CD4-positive, CD25-positive, alpha-beta regulatory T cell (primary cell): Measurements from ENCODE around the gene TNK2. TPM values are rescaled to one million over a fixed set of nuclear protein-coding genes. Genes with fewer than 3 reads are reported as not detected.
"Not testable (repeated sequence)": the region's sequence is repeated elsewhere in the genome, so short reads cannot be mapped to it uniquely, and the experiment has no call there.

Source experiments
- ATAC-seq, 2 donors: fragments of 150-1000 bp; cut with Tn5 transposase; one replicate each; pipeline ENCODE4 v1.10.0; 2021; ENCODE audit warnings: low read depth in 2 of 2, moderate number of reproducible peaks in 2 of 2, moderate library complexity in 1 of 2
- DNase-seq, 3 donors: peaks; one replicate each; pipeline versions ENCODE4 v3.0.0 to v3.0.0-alpha.2; 2012 to 2022; ENCODE audit warnings: mixed read lengths in 1 of 3
- H3K27ac ChIP-seq: one replicate; pipeline ENCODE4 v1.7.0; 2013; ENCODE audit warnings: mild to moderate bottlenecking, low read length; ENCODE audit not compliant: insufficient read depth, poor library complexity, severe bottlenecking
- H3K27me3 ChIP-seq: one replicate; pipeline ENCODE4 v1.7.0; 2013; ENCODE audit warnings: low read length; ENCODE audit not compliant: control insufficient read depth, insufficient read depth
- H3K36me3 ChIP-seq: one replicate; pipeline ENCODE4 v1.7.0; 2013; ENCODE audit warnings: mild to moderate bottlenecking, low read length, moderate library complexity; ENCODE audit not compliant: control insufficient read depth, insufficient read depth
- H3K4me1 ChIP-seq: 2 replicates; pipeline ENCODE4 v1.7.0; 2013; ENCODE audit warnings: mild to moderate bottlenecking, low read length; ENCODE audit not compliant: insufficient read depth, control insufficient read depth, poor library complexity, severe bottlenecking
- H3K4me3 ChIP-seq: one replicate; pipeline ENCODE4 v1.7.0; 2013; ENCODE audit warnings: low read depth, mild to moderate bottlenecking, low read length, moderate library complexity
- H3K9me3 ChIP-seq, 2 experiments: 1 replicate in 1 of 2; 2 replicates in 1 of 2; pipeline ENCODE4 v1.7.0; 2013; ENCODE audit warnings: low read length in 2 of 2, mild to moderate bottlenecking in 1 of 2, moderate library complexity in 1 of 2; ENCODE audit not compliant: control insufficient read depth in 2 of 2
- H3K27ac Mint-ChIP-seq, 3 donors: one replicate each; pipeline ENCODE4 v1.8.0; 2020 to 2022; ENCODE audit warnings: mild to moderate bottlenecking in 3 of 3, mixed read lengths in 3 of 3, moderate library complexity in 2 of 3
- H3K27me3 Mint-ChIP-seq: one replicate; pipeline ENCODE4 v1.8.0; 2022; ENCODE audit warnings: mild to moderate bottlenecking, mixed read lengths
- H3K36me3 Mint-ChIP-seq: one replicate; pipeline ENCODE4 v1.8.0; 2020; ENCODE audit warnings: mixed read lengths
- H3K4me1 Mint-ChIP-seq, 4 donors: one replicate each; pipeline ENCODE4 v1.8.0; 2020 to 2022; ENCODE audit warnings: mixed read lengths in 4 of 4, mild to moderate bottlenecking in 1 of 4
- H3K4me3 Mint-ChIP-seq, 4 donors: one replicate each; pipeline ENCODE4 v1.8.0; 2020 to 2022; ENCODE audit warnings: mild to moderate bottlenecking in 4 of 4, mixed read lengths in 4 of 4, moderate library complexity in 3 of 4
- H3K9me3 Mint-ChIP-seq, 7 donors: one replicate each; pipeline ENCODE4 v1.8.0; 2020 to 2022; ENCODE audit warnings: mixed read lengths in 7 of 7, mild to moderate bottlenecking in 3 of 7, moderate library complexity in 2 of 7
- polyA plus RNA-seq, 4 donors: library from polyadenylated mRNA; unstranded; fragments of 300-500 nt; fragmentation: Illumina TruSeq; gene quantifications; one replicate each; pipeline ENCODE4 v1.2.3, GENCODE V29; 2021
- total RNA-seq: library from RNA; stranded (reverse); gene quantifications from one replicate; pipeline ENCODE4 v1.2.3, GENCODE V29; 2022

Gene TNK2
- total and polyA plus RNA-seq, 5 donors from 2014 or later = 0.93 to 139 (median 2.1) TPM

DNA sequence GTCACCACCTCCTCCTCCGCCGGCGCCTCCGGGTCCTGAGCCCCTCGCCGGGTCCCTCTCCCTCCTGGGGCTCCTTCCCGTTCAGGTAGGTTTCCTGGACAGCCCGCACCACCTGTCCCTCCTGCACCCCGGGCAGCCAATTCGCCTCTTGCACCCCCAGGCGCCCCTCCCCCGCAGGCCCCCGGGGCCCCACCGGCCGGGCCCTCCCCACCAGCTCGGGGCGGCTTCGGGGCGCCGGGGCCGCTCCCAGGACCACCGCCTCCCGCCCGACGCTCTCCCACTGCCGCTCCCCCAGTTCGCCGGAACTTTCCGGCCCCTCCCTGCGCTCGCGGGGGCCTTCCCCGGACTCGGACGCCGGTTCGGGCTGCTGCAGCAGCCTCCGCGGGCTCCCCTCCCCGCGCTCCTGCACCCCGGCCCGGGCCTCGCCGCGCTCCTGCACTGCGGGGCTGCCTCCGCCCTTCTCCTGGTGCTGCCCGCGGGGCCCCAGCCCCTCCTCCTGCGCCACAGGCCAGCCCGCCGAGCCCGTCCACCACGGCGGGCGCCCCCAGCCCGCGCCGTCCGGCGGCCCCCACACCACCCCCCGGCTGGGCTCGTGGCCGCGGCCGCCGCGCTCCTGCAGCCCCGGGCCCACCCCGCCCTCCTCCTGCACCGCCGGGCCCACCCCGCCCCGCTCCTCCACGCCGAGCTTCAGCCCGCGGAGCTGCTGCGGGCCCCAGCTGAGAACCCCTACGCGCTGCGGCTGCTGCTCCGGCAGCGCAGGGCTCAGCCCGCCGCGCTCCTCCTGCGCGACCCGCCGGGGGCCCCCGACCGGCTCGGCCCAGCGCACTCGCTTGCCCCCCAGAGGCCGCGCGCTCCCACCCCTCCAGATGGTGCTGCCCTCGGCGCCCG, 587 bp upstream of the TNK2 start:
- H3K4me1 Mint-ChIP-seq = peaks cover 17 to 53% (median 33%) of the 10 kb centered on the region in 4 donors
- ATAC-seq (peak in 1 of 2 donors; percentile 24), DNase-seq (peak; percentile 15 to 25 (median 22))
- no peaks in the 10 kb centered on the region for H3K27me3 ChIP-seq
- H3K27ac ChIP-seq = peak overlapping the region; percentile 95
- H3K36me3 Mint-ChIP-seq = no peaks in the 10 kb centered on the region
- peak overlapping the region; percentile 96 to 98 (median 98) for H3K4me3 Mint-ChIP-seq
- no peaks in the 10 kb centered on the region for H3K36me3 ChIP-seq
- H3K4me1 ChIP-seq = peaks cover 43% of the 10 kb centered on the region
- H3K9me3 Mint-ChIP-seq = no peaks in the 10 kb centered on the region
- H3K9me3 ChIP-seq = no peaks in the 10 kb centered on the region
- H3K4me3 ChIP-seq = no peak overlapping the region
- H3K27ac Mint-ChIP-seq = peak overlapping the region; percentile 98 to 100 (median 99)
- H3K27me3 Mint-ChIP-seq = no peaks in the 10 kb centered on the region

DNA sequence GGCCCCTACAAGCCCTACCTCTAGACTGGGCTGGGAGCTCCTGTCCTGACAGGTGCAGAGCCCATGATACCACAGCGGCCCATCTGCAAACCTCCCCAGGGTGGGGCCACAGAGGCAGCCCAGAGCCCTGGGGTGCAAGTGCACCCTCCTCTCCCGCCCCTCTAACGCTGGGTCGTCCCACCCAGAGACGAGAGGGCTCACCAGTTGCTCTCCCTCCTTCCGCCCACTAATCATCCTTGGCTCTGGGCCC, 742 bp downstream of the TNK2 start:
- Histone ChIP-seq H3K4me3 (peak overlapping the region; percentile 85), H3K27me3 (no peaks in the 10 kb centered on the region), H3K9me3 (no peaks in the 10 kb centered on the region), H3K36me3 (no peaks in the 10 kb centered on the region), H3K27ac (peak overlapping the region; percentile 95), H3K4me1 (peaks cover 50% of the 10 kb centered on the region)
- Mint-ChIP-seq H3K9me3 (no peaks in the 10 kb centered on the region), H3K4me1 (peaks cover 21 to 62% (median 40%) of the 10 kb centered on the region in 4 donors), H3K4me3 (peak overlapping the region; percentile 96 to 98 (median 98)), H3K27ac (peak overlapping the region; percentile 98 to 100 (median 99)), H3K36me3 (peaks cover 4% of the 10 kb centered on the region), H3K27me3 (no peaks in the 10 kb centered on the region)
- peak in 1 of 3 donors; percentile 45 for DNase-seq
- ATAC-seq = peak; percentile 10 to 23

DNA sequence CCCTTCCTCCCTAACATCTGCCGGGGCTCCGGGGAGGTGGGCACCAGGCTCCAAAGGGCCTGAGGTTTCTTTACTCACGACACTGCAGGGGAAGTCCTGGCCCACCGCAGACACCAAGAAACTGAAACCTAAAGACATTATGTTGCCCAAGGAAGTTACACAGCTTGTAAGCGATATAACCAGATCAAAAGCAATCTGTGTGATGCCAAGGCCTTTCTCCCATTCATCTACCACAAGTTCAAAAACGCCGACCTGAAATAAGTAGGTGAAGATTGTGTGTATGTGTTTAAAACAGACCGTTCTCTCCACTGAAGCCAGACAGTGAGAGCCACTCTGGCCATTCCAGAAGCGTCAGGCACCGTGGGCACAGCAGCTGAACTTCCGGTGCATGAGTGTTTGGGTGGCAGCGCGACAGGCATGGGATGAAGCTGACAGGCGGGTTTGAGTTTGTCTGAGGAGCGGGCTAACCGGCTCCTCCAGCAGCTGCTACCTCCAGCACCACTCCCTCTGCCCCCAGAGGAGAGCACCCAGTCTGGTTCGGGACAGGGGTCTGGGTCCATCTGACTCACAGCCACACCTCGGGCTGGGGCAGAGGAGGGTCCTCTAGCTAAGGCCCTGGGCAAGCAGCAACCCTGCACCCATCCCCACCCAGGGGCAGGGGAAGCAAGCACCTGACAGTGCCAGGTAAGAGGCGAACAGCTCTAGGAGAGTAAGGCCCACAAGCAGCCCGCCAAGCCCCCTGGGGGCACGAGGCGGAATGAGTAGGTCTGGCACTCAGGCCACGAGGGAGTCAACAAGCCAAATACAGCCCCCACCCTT, 1.3 kb downstream of the TNK2 start:
- Histone ChIP-seq H3K36me3 (no peaks in the 10 kb centered on the region), H3K9me3 (no peaks in the 10 kb centered on the region), H3K27ac (peak overlapping the region; percentile 95), H3K4me3 (peak overlapping the region; percentile 85), H3K4me1 (peaks cover 50% of the 10 kb centered on the region), H3K27me3 (no peaks in the 10 kb centered on the region)
- H3K27me3 Mint-ChIP-seq = no peaks in the 10 kb centered on the region
- DNase-seq (peak; percentile 68 to 87 (median 81)), ATAC-seq (peak; percentile 34 to 37)
- H3K36me3 Mint-ChIP-seq = peaks cover 4% of the 10 kb centered on the region
- no peaks in the 10 kb centered on the region for H3K9me3 Mint-ChIP-seq
- H3K4me1 Mint-ChIP-seq = peaks cover 21 to 63% (median 40%) of the 10 kb centered on the region in 4 donors
- H3K4me3 Mint-ChIP-seq = peak overlapping the region; percentile 96 to 98 (median 98)
- peak overlapping the region; percentile 98 to 100 (median 99) for H3K27ac Mint-ChIP-seq

DNA sequence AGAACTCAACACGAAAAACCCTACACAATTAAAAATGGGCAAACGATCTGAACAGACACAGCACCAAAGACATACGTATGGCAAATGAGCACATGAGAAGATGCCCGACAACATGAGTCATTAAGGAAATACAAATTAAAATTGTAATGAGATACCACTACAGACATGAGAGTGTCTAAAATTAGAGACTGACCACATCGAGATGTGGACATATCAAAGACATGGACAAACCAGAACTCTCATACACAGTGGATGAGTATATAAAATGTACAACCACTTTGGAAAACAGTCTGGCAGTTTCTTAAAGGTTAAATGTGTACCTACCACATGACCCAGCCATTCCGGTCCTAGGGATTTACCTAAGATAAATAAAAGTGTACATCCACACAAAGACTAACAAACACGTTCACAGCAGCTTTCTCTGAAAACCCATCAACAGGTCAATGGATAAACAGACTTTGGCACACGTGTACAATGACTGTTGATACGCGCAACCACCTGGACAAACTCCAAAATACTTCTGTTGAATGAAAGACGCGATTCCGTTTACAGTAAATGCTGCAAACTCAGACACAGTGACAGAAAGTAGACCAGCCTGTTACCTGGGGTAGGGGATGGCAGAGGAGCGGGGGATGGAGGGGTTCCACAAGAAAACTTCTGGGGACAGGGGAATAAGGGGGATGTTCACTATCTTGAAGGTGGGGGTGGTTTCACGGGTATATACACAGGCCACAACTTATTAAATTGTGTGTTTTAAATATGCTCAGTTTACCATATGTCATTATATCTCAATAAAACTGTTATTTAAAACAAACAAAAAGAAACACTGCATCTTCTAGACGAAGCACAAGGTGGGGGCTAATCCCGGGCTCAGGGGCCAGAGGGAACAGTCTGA, 2.1 kb downstream of the TNK2 start:
- H3K9me3 Mint-ChIP-seq = no peaks in the 10 kb centered on the region
- Histone ChIP-seq H3K9me3 (no peaks in the 10 kb centered on the region), H3K27me3 (no peaks in the 10 kb centered on the region), H3K27ac (peak overlapping the region; percentile 95), H3K36me3 (no peaks in the 10 kb centered on the region), H3K4me3 (peak overlapping the region; percentile 85), H3K4me1 (peaks cover 51% of the 10 kb centered on the region)
- DNase-seq (peak in 1 of 3 donors; percentile 29), ATAC-seq (no peak)
- peak overlapping the region; percentile 97 to 100 (median 99) for H3K27ac Mint-ChIP-seq
- H3K4me1 Mint-ChIP-seq = peaks cover 28 to 71% (median 40%) of the 10 kb centered on the region in 4 donors
- peak overlapping the region; percentile 96 to 98 (median 98) for H3K4me3 Mint-ChIP-seq
- no peaks in the 10 kb centered on the region for H3K27me3 Mint-ChIP-seq
- H3K36me3 Mint-ChIP-seq = peaks cover 4% of the 10 kb centered on the region

DNA sequence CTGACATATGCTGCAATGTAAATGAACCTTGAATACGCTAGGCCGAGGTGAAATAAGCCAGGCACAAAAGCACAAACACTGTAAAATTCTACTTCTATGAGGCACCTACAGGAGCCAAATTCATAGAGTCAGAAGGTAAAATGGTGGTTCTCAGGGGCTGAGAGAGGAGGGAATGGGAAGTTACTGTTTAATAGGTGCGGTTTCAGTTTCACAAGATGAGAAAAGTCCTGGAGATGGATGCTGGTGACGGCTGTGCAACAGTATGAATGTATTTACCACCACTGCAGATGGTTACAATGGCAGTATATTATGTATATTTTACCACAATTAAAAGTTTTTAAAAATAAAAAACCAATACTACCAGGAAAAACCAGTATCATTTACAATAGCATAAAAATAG, 4.0 kb downstream of the TNK2 start:
- Mint-ChIP-seq H3K4me1 (peaks cover 28 to 82% (median 52%) of the 10 kb centered on the region in 4 donors), H3K9me3 (no peaks in the 10 kb centered on the region), H3K4me3 (peak overlapping the region in 3 of 4 donors; percentile 8 to 98 (median 68)), H3K36me3 (peaks cover 4% of the 10 kb centered on the region), H3K27me3 (no peaks in the 10 kb centered on the region), H3K27ac (peak overlapping the region; percentile 57 to 99 (median 85))
- Histone ChIP-seq H3K27me3 (no peaks in the 10 kb centered on the region), H3K36me3 (no peaks in the 10 kb centered on the region), H3K4me3 (no peak overlapping the region), H3K9me3 (no peaks in the 10 kb centered on the region), H3K4me1 (peaks cover 62% of the 10 kb centered on the region), H3K27ac (peak overlapping the region; percentile 41)
- ATAC-seq = no peak
- no peak for DNase-seq

DNA sequence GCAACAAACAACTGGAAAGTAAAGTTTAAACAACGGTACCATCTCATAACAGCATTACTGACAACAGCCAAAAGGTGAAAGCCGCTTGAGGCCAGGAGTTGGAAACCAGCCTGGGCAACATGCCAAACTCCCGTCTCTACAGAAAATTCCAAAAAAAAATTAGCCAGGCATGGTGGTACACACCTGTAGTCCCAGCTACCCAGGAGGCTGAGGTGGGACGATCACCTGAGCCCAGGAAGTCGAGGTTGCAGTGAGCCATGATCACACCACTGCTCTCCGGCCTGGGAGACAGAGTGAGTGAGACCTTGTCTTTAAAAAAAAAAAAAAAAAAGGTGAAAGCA, 4.4 kb downstream of the TNK2 start:
- peaks cover 28 to 85% (median 52%) of the 10 kb centered on the region in 4 donors for H3K4me1 Mint-ChIP-seq
- no peak overlapping the region for H3K27ac ChIP-seq
- peak overlapping the region in 2 of 3 donors; percentile 84 to 99 for H3K27ac Mint-ChIP-seq
- no peaks in the 10 kb centered on the region for H3K27me3 ChIP-seq
- H3K9me3 ChIP-seq = no peaks in the 10 kb centered on the region
- no peaks in the 10 kb centered on the region for H3K36me3 ChIP-seq
- peaks cover 62% of the 10 kb centered on the region for H3K4me1 ChIP-seq
- DNase-seq = no peak
- peaks cover 4% of the 10 kb centered on the region for H3K36me3 Mint-ChIP-seq
- no peak for ATAC-seq
- no peaks in the 10 kb centered on the region for H3K27me3 Mint-ChIP-seq
- no peaks in the 10 kb centered on the region for H3K9me3 Mint-ChIP-seq
- no peak overlapping the region for H3K4me3 ChIP-seq
- peak overlapping the region in 3 of 4 donors; percentile 41 to 98 (median 44) for H3K4me3 Mint-ChIP-seq

DNA sequence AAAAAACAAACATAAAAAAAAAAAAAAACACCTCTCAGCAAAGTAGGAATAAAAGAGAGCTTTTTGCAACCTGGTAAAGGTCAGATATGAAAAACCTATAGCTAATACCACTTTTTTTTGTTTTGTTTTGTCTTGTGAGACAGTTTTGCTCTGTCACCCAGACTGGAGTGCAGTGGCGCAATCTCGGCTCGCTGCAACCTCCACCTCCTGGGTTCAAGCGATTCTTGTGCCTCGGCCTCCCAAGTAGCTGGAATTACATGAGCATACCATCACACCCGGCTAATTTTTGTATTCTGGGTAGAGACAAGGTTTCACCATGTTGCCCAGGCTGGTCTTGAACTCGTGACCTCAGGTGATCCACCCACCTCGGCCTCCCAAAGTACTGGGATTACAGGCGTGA, 5.7 kb downstream of the TNK2 start:
- not testable (repeated sequence) for H3K4me3 ChIP-seq, H3K36me3 Mint-ChIP-seq, H3K27me3 ChIP-seq, DNase-seq, H3K27ac Mint-ChIP-seq, H3K27me3 Mint-ChIP-seq, H3K9me3 Mint-ChIP-seq, H3K36me3 ChIP-seq, H3K9me3 ChIP-seq, ATAC-seq, H3K27ac ChIP-seq
- Mint-ChIP-seq H3K4me3 (peak overlapping the region in 1 of 4 donors; percentile 98), H3K4me1 (peaks cover 28 to 88% (median 59%) of the 10 kb centered on the region in 4 donors)
- peaks cover 62% of the 10 kb centered on the region for H3K4me1 ChIP-seq
